ENCODE measurements around the gene OBSCN.

OBSCN gene

GRCh38 chr1:228417483-228418203 lies 209.8 kb downstream of the OBSCN start:
- DNase-seq (ENCODE audit: low read depth): peak; percentile 47

GRCh38 chr1:228420968-228421826 lies 213.4 kb downstream of the OBSCN start:
- peak; percentile 56 for DNase-seq (ENCODE audit: low read depth)

- DNase-seq (ENCODE audit: low read depth): no peak
Measured at GRCh38 chr1:228423404-228424053, 215.7 kb downstream of the OBSCN start.

- no peak for DNase-seq (ENCODE audit: low read depth)
Measured at GRCh38 chr1:228424685-228425660, 217.1 kb downstream of the OBSCN start.

- DNase-seq (ENCODE audit: low read depth): no peak
Measured at GRCh38 chr1:228426518-228427175, 218.8 kb downstream of the OBSCN start.

GRCh38 chr1:228428412-228428811 lies 220.6 kb downstream of the OBSCN start:
- DNase-seq (ENCODE audit: low read depth): no peak
